NCI-H446 treated with DMSO at 0.1 percent for 48 hours (cell line): ENCODE data around the gene CLIC4.
"Not testable (repeated sequence)": the region's sequence is repeated elsewhere in the genome, so short reads cannot be mapped to it uniquely, and the experiment has no call there.

Experiments
- DNase-seq: peaks from one replicate; lab custom pipeline; 2025; lab: John Stamatoyannopoulos, UW

The CLIC4 gene

DNA sequence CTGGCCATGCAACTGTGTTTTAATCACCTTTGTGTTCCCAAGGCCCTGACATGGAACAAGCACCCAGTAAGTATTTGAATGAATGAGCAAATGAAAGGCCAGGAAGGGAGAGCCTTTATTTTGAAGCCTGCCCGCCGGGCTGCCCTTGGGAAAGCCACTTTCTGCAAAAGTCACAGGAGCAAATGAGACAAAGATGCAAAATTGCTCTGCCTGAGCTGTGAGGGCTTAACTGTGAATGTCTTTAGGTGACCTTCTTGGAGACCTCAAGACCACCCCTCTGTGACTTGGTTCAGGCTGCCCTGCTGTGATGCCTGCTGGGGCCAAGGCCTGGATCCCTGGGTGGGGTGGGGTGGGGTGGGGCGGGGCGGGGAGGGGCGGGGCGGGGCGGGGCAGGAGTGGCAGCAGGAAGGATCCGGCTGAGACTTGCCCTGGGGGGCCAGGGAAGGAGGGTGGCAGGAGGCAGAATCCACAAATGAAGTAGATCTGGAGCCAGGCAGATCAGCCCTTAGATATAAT, 130.8 kb downstream of the CLIC4 start:
- no peak for DNase-seq

DNA sequence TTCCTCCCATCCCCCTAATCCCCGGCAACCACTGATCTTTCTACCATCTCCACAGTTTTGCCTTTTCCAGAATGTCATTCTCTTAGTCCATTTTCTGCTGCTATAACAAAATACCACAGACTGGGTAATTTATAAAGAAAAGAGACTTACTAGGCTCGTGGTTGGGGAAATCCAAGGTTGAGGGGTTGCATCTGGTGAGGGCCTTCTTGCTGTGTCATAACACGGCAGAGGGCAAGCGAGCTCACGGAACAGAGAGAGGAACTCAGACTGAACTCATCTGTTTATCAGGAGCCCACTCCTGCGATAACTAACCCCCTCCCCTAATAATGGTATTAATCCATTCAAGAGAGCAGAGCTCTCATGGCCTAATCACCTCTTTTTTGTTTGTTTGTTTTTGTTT, 132.8 kb downstream of the CLIC4 start:
- no peak for DNase-seq

DNA sequence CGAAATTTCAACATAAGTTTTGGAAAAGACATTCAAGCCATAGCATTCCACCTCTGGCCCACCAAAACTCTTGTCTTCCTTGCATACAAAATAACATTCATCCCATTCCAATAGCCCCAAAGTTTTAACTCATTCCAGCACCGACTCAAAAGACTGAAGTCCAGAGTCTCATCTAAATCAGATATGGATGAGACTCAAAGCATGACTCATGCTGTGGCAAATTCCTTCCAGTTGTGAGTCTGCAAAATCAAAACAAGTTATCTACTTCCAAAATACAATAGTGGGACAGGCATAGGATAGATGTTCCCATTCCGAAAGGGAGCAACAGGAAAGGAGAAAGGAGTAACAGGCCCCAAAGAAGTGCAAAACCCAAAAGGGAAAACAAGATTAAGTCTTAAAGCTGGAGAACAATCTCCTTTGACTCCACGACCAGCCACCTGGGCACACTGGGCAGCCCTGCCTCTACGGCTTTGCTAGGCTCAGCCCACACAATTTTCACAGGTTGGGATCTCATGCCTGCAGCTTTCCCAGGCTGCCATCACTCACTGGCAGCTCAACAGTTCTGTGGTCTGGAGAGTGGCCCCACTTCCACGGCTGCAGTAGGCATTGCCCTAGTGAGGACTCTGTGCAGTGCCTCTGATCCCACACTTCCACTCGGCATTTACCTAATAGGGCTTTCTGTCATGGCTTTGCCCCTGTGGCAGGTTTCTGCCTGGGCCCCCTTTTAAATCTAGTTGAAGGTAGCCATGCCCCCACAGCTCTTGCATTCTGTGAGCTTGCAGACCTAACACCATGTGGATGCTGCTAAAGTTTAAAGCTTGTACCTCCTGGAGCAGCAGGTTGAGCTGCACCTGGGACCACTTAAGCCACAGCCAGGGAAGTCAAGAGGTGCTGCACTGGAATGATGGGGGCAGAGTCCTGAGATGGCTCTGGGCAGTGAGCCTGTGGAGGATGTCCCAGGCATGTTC, 133.8 kb downstream of the CLIC4 start:
- DNase-seq = no peak

DNA sequence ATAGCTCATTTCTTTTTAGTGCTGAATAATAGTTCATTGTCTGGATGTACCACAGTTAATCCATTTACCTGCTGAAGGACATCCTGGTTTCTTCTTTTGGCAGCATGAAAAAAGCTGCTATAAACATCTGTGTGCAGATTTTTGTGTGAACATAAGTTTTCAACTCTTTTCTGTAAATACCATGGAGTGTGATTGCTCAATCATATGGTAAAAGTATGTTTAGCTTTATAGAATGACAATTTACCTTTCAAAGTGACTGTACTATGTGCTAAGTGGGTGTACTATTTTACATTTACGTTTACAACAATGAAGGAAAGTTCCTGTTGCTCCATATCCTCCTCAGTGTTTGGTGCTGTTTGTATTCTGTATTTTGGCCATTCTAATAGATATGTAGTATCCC, 135.8 kb downstream of the CLIC4 start:
- DNase-seq = no peak

DNA sequence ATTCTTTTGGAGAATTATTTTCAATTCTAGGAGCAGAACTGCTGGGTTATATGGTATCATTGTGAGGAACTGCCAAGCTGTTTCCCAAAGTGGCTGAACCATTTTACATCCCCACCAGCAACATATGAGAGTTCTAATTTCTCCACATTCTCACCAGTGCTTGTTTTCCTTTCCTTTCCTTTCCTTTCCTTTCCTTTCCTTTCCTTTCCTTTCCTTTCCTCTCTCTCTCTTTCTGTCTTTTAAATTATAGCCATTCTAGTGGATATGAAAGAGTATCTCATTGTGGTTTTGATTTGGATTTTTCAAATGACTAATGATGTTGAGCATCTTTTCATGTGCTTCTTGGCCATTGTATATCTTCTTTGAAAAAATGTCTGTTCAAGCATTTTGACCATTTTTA, 139.5 kb downstream of the CLIC4 start:
- DNase-seq = no peak

DNA sequence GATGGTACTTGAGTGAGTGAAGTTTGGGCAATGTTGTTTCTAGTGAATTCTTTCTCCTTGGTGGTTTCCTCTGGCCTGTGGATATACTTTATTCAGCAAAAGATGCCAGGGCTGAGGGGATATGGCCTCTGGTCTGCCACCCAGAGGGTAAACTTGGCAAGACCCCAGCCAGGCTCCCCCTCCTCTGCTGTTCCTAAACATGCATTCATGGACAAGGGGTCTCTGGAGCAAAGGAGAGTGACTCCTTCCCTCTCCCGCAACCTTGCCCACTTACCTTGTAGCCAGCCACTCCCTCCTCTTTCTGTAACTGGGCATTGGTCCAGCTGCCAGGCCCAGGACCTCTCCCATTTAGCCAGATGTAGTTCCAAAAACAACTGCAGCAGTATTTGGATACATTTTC, 141.0 kb downstream of the CLIC4 start:
- no peak for DNase-seq

DNA sequence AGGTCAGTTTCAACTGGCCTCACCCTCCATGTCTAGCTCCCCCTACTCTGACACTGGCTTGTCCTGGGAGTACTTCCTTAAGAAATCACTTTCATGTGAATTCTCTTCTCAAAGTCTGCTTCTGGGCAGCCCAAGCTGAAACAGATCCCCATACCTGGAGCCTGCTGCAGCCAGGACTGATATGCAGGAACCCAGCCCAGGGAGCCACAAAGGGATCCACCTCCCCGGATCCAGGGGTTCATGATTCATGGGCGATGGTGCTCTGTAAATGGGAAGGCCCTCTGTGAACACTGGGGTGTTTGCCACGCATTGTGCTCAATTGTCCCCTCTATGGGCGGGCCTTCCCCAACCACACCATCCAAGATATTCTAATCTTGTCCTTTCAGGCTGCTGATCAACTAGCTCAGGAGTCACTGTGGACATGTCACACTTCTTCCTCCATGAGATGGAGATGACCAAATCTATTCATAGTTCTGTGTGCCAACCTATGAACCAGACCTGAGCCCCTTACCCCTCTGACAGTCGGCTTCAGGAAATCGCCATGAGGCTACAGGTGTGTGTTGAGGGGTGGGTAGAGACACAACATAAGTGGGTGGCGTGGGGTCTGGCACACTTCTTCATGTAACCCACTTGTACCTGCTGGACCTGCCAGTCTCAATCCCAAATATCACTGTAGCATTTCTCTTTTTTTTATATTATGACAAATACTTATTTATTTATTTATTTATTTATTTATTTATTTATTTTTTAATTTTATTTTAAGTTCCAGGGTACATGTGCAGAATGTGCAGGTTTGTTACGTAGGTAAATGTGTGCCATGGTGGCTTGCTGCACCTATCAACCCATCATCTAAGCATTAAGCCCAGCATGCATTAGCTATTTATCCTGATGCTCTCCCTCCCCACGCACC, 143.1 kb downstream of the CLIC4 start:
- DNase-seq = no peak

DNA sequence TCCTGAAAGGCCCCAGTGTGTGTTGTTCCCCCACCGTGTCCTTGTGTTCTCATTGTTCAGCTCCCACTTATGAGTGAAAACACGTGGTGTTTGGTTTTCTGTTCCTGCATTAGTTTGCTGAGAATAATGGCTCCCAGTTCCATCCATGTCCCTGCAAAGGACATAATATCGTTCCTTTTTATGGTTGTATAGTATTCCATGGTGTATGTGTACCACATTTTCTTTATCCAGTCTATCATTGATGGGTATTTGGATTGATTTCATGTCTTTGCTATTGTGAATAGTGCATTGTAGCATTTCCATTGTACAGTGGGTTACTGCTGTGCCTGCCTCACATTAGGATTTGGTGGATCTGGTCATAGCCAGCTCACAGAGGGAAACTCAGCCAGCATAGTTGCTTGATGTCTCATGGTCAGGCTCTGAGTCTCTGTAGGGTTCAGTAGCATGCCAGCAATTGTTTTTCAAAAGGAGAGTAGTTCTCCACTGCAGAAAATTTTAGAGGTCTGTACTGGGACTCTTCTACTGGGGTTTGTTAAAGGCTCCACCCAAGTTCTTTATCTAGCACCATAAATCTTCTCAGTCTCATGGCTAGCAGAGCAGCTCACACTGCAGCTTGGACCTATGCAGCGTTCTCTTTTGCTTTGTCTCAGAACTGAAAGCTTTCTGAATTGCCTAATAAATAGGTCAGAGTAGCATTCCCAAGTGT, 143.9 kb downstream of the CLIC4 start:
- no peak for DNase-seq

DNA sequence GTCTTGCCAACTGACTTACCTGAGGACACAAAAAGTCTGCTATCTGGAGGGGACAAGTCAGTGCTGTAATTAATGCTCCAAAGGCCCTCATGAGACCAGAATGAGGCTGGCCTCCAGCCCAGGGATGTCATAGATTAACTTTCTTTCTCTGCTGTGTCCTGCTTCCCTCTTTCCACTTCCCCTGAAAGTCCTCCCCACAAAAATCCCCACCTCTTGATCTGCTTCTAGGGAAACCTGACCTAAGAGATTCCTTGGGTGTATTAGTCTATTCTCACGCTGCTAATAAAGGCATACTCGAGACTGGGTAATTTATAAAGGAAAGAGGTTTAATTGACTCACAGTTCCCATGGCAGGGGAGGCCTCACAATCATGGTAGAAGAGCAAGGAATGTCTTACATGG, 145.6 kb downstream of the CLIC4 start:
- no peak for DNase-seq

DNA sequence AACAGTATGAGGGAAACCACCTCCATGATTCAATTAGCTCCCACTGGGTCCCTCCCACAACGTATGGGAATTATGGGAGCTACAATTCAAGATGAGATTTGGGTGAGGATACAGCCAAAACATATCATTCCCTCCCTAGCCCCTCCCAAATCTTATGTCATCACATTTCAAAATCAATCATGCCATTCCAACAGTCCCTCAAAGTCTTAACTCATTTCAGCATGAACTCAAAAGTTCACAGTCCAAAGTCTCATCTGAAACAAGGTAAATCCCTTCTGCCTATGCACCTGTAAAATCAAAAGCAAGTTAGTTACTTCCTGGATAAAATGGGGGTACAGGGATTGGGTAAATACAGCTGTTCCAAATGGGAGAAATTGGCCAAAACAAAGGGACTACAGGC, 146.1 kb downstream of the CLIC4 start:
- not testable (repeated sequence) for DNase-seq

DNA sequence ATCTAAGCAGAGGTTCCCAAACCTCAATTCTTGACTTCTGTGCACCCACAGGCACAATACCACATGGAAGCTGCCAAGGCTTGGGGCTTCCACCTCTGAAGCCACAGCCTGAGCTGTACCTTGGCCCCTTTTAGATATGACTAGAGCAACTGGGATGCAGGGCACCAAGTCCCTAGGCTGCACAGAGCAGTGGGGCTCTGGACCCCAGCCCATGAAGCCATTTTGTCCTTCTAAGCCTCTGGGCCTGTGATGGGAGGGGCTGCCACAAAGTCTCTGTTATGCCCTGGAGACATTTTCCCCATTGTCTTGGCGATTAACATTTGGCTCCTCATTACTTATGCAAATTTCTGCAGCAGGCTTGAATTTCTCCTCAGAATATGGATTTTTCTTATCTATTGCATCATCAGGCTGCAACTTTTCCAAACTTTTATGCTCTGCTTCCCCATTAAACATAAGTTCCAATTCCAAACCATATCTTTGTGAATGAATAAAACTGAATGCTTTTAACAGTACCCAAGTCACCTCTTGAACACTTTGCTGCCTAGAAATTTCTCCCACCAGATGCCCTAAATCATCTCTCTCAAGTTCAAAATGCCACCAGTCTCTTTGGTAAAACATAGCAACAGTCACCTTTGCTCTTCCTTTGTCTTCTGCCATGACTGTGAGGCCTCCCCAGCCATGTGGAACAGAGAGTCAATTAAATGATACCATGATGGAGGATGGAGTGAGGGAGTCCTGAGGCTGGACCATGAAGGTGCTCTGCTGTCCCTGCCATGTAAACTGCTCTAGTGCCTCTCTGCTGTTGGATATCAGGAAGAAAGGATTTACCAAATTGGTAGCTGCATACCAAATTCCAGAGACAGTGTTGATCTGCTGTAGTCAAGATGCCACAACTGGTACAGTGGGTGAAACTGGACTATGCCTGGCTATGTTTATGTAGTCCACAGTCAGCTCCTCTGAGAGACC, 147.2 kb downstream of the CLIC4 start:
- no peak for DNase-seq

DNA sequence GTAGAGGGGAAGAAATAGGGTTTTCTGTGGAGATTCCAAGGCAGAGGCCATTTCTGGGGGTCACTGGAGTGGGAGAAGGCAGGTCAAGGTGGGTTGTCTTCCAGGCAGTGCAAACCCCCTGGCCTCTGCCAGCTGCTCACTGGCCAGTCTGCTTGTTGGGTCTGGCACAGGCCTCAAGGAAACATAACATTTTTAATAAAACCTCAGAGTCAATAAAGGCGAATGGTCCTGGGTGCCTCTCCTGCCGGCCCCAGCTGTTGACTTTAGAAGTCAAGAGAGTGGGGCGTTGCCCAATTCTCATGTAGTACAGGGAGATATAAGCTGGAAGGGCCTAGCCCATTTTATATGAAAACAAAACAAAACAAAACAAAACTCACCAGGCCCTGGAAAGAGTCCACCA, 148.2 kb downstream of the CLIC4 start:
- DNase-seq = no peak
